KG1 (cell line): ENCODE results near the gene RPS18.
A peak's percentile ranks its signal among the peaks of the same experiment; 100 is the strongest.

Source experiments
- DNase-seq: peaks from one replicate; lab custom pipeline; 2025; lab: John Stamatoyannopoulos, UW

The RPS18 gene

GRCh38 chr6:33314943-33315792, 43.3 kb downstream of the RPS18 start:
- no peak for DNase-seq

DNA sequence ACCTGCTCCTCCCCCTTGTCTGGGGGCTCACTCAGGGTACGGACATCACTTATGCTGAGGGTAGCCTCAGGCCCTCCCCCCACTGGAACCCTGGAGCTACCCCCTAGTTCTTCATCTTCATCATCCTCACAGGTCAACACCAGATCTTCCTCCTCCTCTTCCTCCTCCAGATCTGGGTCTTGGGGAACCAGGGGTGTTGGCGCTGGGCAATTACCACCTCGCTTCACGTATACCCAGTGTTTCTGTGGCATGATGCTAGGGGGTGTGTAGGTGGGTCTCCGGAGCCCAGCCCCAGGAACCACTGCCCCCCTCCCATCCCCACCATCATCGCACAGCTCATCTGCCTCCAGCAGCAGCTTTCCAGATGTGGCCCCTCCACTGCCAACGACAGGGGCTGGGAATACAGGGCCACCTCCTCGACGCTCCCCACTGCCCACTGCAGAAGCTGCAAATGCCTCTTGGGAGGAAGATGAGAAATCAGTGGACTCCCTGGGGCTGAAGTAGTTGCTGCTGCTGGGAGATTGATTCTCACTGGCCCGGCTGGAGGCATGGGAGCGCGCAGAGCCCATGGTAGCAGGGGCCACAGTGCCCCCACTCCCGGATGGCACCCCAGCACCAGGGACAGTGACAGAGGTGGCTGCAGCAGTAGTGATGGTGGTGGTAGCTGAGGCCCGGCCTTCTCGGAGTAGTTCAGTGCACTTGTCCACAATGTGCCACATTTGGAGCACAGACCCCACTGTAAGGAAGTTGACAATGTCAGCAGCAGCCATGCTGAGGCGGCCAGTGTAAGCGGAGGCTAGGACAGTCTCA, 44.1 kb downstream of the RPS18 start:
- DNase-seq: no peak

DNA sequence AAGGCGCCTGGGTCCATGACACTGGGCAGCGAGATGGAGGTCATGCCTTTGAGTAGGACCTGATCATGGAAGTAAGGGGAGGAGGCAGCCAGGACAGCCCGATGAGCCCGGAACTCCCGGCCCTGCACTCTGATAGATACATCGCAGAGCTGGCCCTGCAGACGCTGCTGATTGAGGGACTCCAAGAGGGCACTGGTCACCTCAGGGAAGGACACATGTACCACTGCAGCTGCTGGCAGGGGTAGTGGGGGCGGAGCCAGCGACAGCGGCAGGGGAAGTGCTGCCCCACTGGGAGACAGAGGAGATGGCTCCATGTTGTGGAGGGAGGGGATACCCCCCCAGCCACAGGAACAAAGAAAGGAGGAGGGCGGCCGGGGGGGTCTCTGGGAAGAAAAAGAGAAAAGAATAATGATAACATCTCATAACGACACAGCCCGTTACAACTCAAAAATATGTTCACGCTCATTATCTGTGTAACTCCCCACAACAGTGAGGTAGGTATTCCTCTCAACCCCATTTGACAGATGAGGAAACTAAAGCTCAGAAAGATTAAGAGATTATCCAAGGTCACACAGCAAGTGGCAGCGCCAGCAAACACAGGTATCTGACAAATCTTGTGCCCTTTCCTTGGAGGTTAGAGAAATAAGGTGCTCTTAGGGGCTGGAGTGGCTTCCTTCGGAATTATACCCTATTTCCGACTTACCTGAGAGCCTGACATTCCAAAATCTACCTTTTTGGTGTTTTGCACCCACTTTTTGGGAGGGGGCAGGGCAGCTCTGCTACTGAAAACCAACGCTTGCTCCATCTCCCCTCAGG, 44.9 kb downstream of the RPS18 start:
- no peak for DNase-seq

- DNase-seq: peak; percentile 50
These were observed 45.5 kb downstream of the RPS18 start for GRCh38 chr6:33317419-33317668.

DNA sequence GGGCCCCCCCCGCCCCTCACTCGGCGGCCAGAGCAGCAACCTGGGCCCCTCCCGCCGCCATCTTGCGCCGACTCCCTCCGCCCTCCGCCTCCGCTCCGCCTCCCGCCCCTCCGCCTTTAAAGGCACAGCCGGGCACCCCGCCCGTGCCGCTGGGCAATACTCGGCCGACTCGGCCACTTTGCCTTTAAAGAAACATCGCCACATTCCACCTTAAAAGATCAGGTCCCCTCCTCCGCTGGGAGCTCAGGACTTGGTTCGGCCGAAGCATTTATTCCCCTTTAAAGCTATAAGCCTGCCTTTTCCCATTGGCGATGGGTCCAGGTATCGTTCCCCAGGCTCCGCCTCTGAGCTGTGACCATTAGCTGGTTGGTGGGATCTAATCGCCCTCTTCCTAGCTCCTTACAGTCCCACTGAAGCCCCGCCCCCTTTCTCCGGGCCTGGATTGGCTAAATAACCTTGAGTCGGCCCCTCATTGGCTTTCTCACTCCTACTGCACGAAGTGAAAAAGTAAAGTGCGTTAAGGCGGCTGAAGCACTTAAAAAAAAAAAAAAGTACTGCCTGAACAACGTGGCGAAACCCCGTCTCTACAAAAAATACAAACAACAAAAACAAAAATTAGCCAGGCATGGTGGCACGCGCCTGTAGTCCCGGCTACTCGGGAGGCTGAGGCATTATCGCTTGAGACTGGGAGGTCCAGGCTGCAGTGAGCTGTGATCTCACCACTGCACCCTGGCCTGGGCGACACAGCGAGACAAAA, 46.0 kb downstream of the RPS18 start, which contains the start of gene ZBTB22:
ZBTB22 (minus strand) TSS at position 76 of the 757 bp plus-strand sequence. CDS start 828 bp downstream, outside the sequence.
- peak; percentile 97 for DNase-seq

GRCh38 chr6:33318426-33319073, 46.7 kb downstream of the RPS18 start:
- no peak for DNase-seq

DNA sequence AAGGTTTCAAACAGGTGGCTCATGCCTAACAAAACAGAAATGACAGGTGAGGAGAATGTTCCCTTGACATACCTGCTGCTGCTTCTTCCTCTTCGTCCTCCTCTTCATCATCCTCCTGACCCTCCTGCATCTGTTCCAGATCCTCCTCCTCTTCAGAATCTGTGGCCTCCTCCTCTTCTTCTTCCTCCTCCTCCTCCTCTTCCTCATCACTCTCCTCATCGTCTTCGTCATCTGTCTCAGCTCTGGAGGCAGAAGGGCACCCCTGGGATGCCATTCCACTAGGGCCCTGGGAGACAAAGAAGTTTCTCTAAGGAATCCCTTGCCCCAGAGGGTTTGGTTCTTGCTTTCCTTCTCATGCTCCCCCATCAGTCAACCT, 48.1 kb downstream of the RPS18 start:
- no peak for DNase-seq

DNA sequence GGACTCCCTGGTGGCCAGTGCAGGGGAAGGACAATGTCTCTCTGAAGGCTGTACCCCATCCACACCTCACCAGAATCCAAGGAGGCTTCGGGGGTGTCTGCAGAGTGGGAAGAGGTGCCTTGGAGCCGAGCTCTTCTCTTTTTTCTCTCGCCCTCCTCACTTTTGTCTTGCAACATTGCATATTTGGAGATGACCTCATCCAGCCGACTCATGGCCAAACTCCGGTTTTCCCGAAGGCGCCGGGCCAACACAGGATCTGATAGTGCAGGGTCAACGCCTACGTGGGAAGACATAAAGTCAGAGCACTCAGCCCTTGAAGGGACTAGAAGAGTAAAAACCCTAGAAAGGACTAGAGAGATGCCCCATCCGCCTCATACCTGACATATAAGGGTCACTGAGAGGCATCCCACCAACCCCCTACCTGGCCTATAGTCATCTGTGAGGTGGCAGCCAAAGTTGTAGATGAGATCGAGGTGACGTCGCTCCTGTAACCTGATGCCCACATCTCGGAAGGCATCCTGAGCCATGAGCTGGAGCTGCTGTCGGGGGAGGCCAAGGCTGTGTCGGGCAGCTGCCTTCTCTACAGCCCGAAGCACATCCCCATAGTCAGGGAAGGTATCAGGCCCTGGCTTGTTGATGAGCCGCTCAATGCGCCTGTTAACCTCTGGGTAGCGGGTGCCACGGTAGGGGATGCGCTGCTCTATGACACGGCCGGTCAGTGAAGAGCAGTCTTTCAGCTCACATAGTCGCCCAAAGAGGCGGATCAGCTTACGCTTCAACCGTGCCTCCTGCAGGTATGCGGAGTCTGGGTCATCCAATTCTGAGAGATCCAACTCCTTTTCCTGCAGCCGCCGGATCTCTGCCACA, 48.7 kb downstream of the RPS18 start:
- no peak for DNase-seq

GRCh38 chr6:33321227-33321626, 49.4 kb downstream of the RPS18 start:
- DNase-seq: no peak

- no peak for DNase-seq
These were observed 51.7 kb downstream of the RPS18 start for GRCh38 chr6:33323623-33323948.

DNA sequence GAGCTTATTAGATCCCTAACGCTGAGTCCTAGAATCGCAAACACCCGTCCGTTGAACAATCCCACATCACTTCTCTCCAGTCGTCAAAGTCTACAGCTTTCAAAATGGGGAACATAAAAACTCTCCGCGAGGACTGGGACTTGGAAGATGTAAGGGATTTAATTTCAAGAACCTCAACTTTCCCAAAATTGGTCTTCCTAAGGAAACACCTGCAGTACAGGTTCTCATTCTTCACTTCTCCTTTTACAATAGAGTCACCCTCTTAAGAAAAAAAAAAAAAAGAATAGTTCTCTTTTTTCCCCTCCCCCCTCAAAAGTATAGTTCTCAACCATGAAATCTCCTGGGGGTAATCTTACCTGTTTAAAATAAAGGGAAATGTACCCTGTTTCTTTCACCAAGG, 52.2 kb downstream of the RPS18 start:
- DNase-seq: no peak
